ENCODE results near the gene NUPR1. TPM values are rescaled to one million over a fixed set of nuclear protein-coding genes. Genes with fewer than 3 reads are reported as not detected.

Gene NUPR1
- total and polyA plus RNA-seq, 2 of the 13 experiments (the other 11 are each of a cell fraction or from before 2014, with no cell fraction given) = 18.0 to 25.6 TPM

GRCh38 chr16:28531777-28532744 lies 6.7 kb downstream of the NUPR1 start (continued):
- TF ChIP-seq MEIS1 (CRISPR knock-in tag; IDR thresholded peaks at IDR 0.05; ENCODE audit: borderline replicate concordance) (no peak), NAIF1 (CRISPR knock-in tag; IDR thresholded peaks at IDR 0.05; ENCODE audit: borderline replicate concordance) (no peak), MEF2D (CRISPR knock-in tag; IDR thresholded peaks at IDR 0.05) (0 out of 2 replicates have a peak, but pooled peaks have one; percentile 18), ZNF275 (CRISPR knock-in tag; IDR thresholded peaks at IDR 0.05; ENCODE audit: borderline replicate concordance) (no peak), NFYB (CRISPR knock-in tag; IDR thresholded peaks at IDR 0.05) (peak; percentile 70), PTBP1 (IDR thresholded peaks at IDR 0.05; ENCODE audit: low read depth, low read length, poor library complexity, severe bottlenecking) (no peak), GPBP1L1 (CRISPR knock-in tag; IDR thresholded peaks at IDR 0.05) (no peak), ZNF296 (CRISPR knock-in tag; conservative IDR thresholded peaks at IDR 0.05) (no peak), ERF (CRISPR knock-in tag; IDR thresholded peaks at IDR 0.05) (no peak), ZNF678 (CRISPR knock-in tag; IDR thresholded peaks at IDR 0.05) (no peak), KDM3A (CRISPR knock-in tag; IDR thresholded peaks at IDR 0.05; ENCODE audit: low read depth) (no peak), ZKSCAN1 (IDR thresholded peaks at IDR 0.05; ENCODE audit: low read length) (no peak), CENPBD1 (CRISPR knock-in tag; IDR thresholded peaks at IDR 0.05; ENCODE audit: borderline replicate concordance, low read depth) (no peak), ZNF547 (CRISPR knock-in tag; IDR thresholded peaks at IDR 0.05) (no peak), POLR2AphosphoS5 (IDR thresholded peaks at IDR 0.05; ENCODE audit: low read depth, low read length) (peak; percentile 30; the same call in 1 of the 2 replicates), ZNF577 (CRISPR knock-in tag; IDR thresholded peaks at IDR 0.05; ENCODE audit: borderline replicate concordance, low read depth) (no peak), ZSCAN20 (CRISPR knock-in tag; IDR thresholded peaks at IDR 0.05; ENCODE audit: borderline replicate concordance) (no peak), SP5 (CRISPR knock-in tag; IDR thresholded peaks at IDR 0.05; ENCODE audit: borderline replicate concordance, low read depth) (peak; percentile 63), REST (IDR thresholded peaks at IDR 0.05; ENCODE audit: borderline replicate concordance in 1 of 2, low read depth in 1 of 2, low read length in 2 of 2) (no peak), MTF2 (CRISPR knock-in tag; IDR thresholded peaks at IDR 0.05; ENCODE audit: borderline replicate concordance) (no peak), PHF5A (CRISPR knock-in tag; IDR thresholded peaks at IDR 0.05; ENCODE audit: low read depth, unreplicated experiment) (peak; percentile 44), ZBTB38 (CRISPR knock-in tag; IDR thresholded peaks at IDR 0.05) (0 out of 2 replicates have a peak, but pooled peaks have one; percentile 25), RCOR2 (CRISPR knock-in tag; IDR thresholded peaks at IDR 0.05) (no peak)
